IMR-90 (cell line): ENCODE results near the gene PIEZO1. TPM values are rescaled to one million over a fixed set of nuclear protein-coding genes. Genes with fewer than 3 reads are reported as not detected.
A peak's percentile ranks its signal among the peaks of the same experiment; 100 is the strongest.
"Not testable (repeated sequence)": the region's sequence is repeated elsewhere in the genome, so short reads cannot be mapped to it uniquely, and the experiment has no call there.

ENCODE experiments used
- ATAC-seq: fragments of 200-7000 bp; cut with Tn5 transposase; 2 replicates; pipeline ENCODE4 v1.9.1; 2020; ENCODE audit warnings: low read depth, mild to moderate bottlenecking, moderate library complexity
- BruUV-seq: library from RNA; stranded (reverse); fragments of 400-500 nt; replicated peaks from 2 replicates; lab custom pipeline; 2021; lab: Mats Ljungman, UMichigan
- CTCF ChIA-PET: fragments of 300-600 bp; formaldehyde crosslinking; extraction: SDS; loops from one replicate; lab custom pipeline; 2021; ENCODE audit warnings: antibody characterized with exemption; lab: Yijun Ruan, JAX
- POLR2A ChIA-PET: fragments of 300-600 bp; sonication (Branson Sonifier 250); formaldehyde crosslinking; loops from one replicate; lab custom pipeline; 2022; ENCODE audit warnings: antibody characterized with exemption; ENCODE audit not compliant: unreplicated experiment; lab: Charles Lee
- DNase-seq: peaks from one replicate; pipeline ENCODE4 v3.0.0; 2013
- H2AFZ ChIP-seq: replicated peaks from 2 replicates; pipeline ENCODE3; 2013; ENCODE audit warnings: low read length, mild to moderate bottlenecking; ENCODE audit not compliant: poor library complexity
- H2AK5ac ChIP-seq: 2 replicates; pipeline ENCODE4 v1.6.1; 2013; ENCODE audit warnings: low read depth, low read length, inconsistent platforms
- H2AK9ac ChIP-seq: replicated peaks from 2 replicates; pipeline ENCODE3; 2013; ENCODE audit warnings: mild to moderate bottlenecking, low read depth, low read length, moderate library complexity; ENCODE audit not compliant: poor library complexity
- H2BK120ac ChIP-seq: 2 replicates; pipeline ENCODE4 v1.6.1; 2013; ENCODE audit warnings: low read depth, low read length, inconsistent platforms
- H2BK15ac ChIP-seq: 3 replicates; pipeline ENCODE4 v1.6.1; 2013; ENCODE audit warnings: low read depth, low read length, inconsistent platforms
- H2BK20ac ChIP-seq: 2 replicates; pipeline ENCODE4 v1.6.1; 2013; ENCODE audit warnings: low read depth, mild to moderate bottlenecking, inconsistent platforms, low read length, moderate library complexity
- H2BK5ac ChIP-seq: 2 replicates; pipeline ENCODE4 v1.6.1; 2013; ENCODE audit warnings: mild to moderate bottlenecking, low read depth, low read length, inconsistent platforms; ENCODE audit not compliant: poor library complexity, severe bottlenecking
- H3K14ac ChIP-seq: replicated peaks from 2 replicates; pipeline ENCODE4 v1.6.1; 2013; ENCODE audit warnings: low read depth, low read length, inconsistent platforms
- H3K18ac ChIP-seq: 2 replicates; pipeline ENCODE4 v1.6.1; 2013; ENCODE audit warnings: low read depth, low read length, control low read depth
- H3K23ac ChIP-seq: 2 replicates; pipeline ENCODE4 v1.6.1; 2013; ENCODE audit warnings: low read depth, low read length, inconsistent platforms
- H3K27ac ChIP-seq: 2 replicates; pipeline ENCODE4 v1.5.1; 2013; ENCODE audit warnings: mild to moderate bottlenecking, control low read depth, low read length; ENCODE audit not compliant: insufficient read depth
- H3K27me3 ChIP-seq: 2 replicates; pipeline ENCODE4 v1.6.1; 2013; ENCODE audit warnings: low read length; ENCODE audit not compliant: control insufficient read depth, insufficient read depth
- H3K36me3 ChIP-seq: 2 replicates; pipeline ENCODE4 v1.6.1; 2013; ENCODE audit warnings: low read length, mixed read lengths; ENCODE audit not compliant: control insufficient read depth, insufficient read depth
- H3K4ac ChIP-seq: 2 replicates; pipeline ENCODE4 v1.6.1; 2013; ENCODE audit warnings: low read depth, low read length, inconsistent platforms
- H3K4me1 ChIP-seq: 2 replicates; pipeline ENCODE4 v1.6.1; 2013; ENCODE audit warnings: low read length, mixed read lengths; ENCODE audit not compliant: control insufficient read depth, insufficient read depth
- H3K4me2 ChIP-seq: 2 replicates; pipeline ENCODE4 v1.6.1; 2013; ENCODE audit warnings: low read depth, mild to moderate bottlenecking, control low read depth, low read length, moderate library complexity
- H3K4me3 ChIP-seq: 2 replicates; pipeline ENCODE4 v1.5.1; 2013; ENCODE audit warnings: low read depth, mild to moderate bottlenecking, control low read depth, low read length, moderate library complexity; ENCODE audit not compliant: insufficient read depth
- H3K56ac ChIP-seq: 2 replicates; pipeline ENCODE4 v1.6.1; 2013; ENCODE audit warnings: low read length, inconsistent platforms; ENCODE audit not compliant: insufficient read depth; ENCODE audit errors: extremely low read depth
- H3K79me1 ChIP-seq, 2 experiments: 2 replicates each; pipeline ENCODE4 v1.6.1; 2013; ENCODE audit warnings: low read length in 2 of 2, inconsistent platforms in 1 of 2, low read depth in 1 of 2
- H3K9ac ChIP-seq: 2 replicates; pipeline ENCODE4 v1.6.1; 2013; ENCODE audit warnings: low read depth, low read length, control low read depth
- H3K9me1 ChIP-seq: 2 replicates; pipeline ENCODE4 v1.6.1; 2013; ENCODE audit warnings: low read length, inconsistent platforms; ENCODE audit not compliant: insufficient read depth
- H3K9me3 ChIP-seq: 2 replicates; pipeline ENCODE4 v1.6.1; 2013; ENCODE audit warnings: low read length; ENCODE audit not compliant: control insufficient read depth, insufficient read depth
- H4K20me1 ChIP-seq: 2 replicates; pipeline ENCODE4 v1.6.1; 2013; ENCODE audit warnings: low read length, inconsistent platforms; ENCODE audit not compliant: insufficient read depth
- H4K5ac ChIP-seq: 2 replicates; pipeline ENCODE4 v1.6.1; 2013; ENCODE audit warnings: mild to moderate bottlenecking, low read depth, low read length, control low read depth
- H4K8ac ChIP-seq, 2 experiments: 2 replicates each; pipeline ENCODE4 v1.6.1; 2013; ENCODE audit warnings: low read depth in 2 of 2, low read length in 2 of 2, control low read depth in 1 of 2, inconsistent platforms in 1 of 2
- H4K91ac ChIP-seq: 2 replicates; pipeline ENCODE4 v1.6.1; 2013; ENCODE audit warnings: low read depth, low read length, inconsistent platforms; ENCODE audit not compliant: insufficient read depth
- BHLHE40 ChIP-seq: fragments of 150-350 bp; IDR thresholded peaks from 2 replicates; pipeline ENCODE4 v1.6.1; 2016; ENCODE audit warnings: mild to moderate bottlenecking, low read depth, low read length
- CEBPB ChIP-seq: IDR thresholded peaks from 2 replicates; pipeline ENCODE4 v1.6.1; 2012; ENCODE audit warnings: low read depth, low read length, improper control_type of control experiment
- FOS ChIP-seq: fragments of 150-350 bp; IDR thresholded peaks from 2 replicates; pipeline ENCODE4 v1.6.1; 2016; ENCODE audit warnings: low read depth, low read length
- RAD21 ChIP-seq: IDR thresholded peaks from 2 replicates; pipeline ENCODE4 v1.6.1; 2012; ENCODE audit warnings: low read length, improper control_type of control experiment
- WGBS, 2 experiments: methylation state at CpG; one replicate each; pipeline versions ENCODE4 v1.1.5 to v1.1.7; 2013; ENCODE audit warnings: missing lambda C conversion rate in 2 of 2; ENCODE audit not compliant: insufficient read length in 1 of 2; ENCODE audit errors: extremely low coverage in 2 of 2; 5-methylcytosine and 5-hydroxymethylcytosine counted together
- dilution Hi-C: fragments of 300-500 bp; cut with HindIII; formaldehyde crosslinking; loops from one replicate; pipeline ENCODE4 v1.14.3; 2018; ENCODE audit warnings: low sequenced_read_pairs; ENCODE audit not compliant: unreplicated experiment
- in situ Hi-C: fragments of 300-500 bp; cut with MboI; formaldehyde crosslinking; loops from 3 replicates; pipeline ENCODE4 v1.14.3; 2019; ENCODE audit warnings: low sequenced_read_pairs, inconsistent platforms, mixed read lengths
- intact Hi-C: fragments of 100-400 bp; cut with micrococcal nuclease; formaldehyde crosslinking; loops from 2 replicates; pipeline ENCODE4 v1.10.0; 2022
- polyA plus RNA-seq, 3 experiments: library from polyadenylated mRNA; depleted of rRNA; stranded (reverse); fragments of >200 nt; gene quantifications; 2 replicates each; pipeline ENCODE4 v1.2.3, GENCODE V29; 2012; ENCODE audit warnings: low replicate concordance in 1 of 3
- total RNA-seq: library from RNA; depleted of rRNA; stranded (reverse); fragments of >200 nt; gene quantifications from 2 replicates; pipeline ENCODE4 v1.2.3, GENCODE V29; 2012
- TF ChIP-seq, protein P1 (sequence below): fragments of 150-350 bp; IDR thresholded peaks from 2 replicates; pipeline ENCODE4 v1.6.1; 2016; ENCODE audit warnings: low read depth, mild to moderate bottlenecking, low read length, moderate library complexity, borderline replicate concordance

The PIEZO1 gene
- total and polyA plus RNA-seq, 2 of the 4 experiments (the other 2 are of a cell fraction): 36.2 to 372 TPM

DNA sequence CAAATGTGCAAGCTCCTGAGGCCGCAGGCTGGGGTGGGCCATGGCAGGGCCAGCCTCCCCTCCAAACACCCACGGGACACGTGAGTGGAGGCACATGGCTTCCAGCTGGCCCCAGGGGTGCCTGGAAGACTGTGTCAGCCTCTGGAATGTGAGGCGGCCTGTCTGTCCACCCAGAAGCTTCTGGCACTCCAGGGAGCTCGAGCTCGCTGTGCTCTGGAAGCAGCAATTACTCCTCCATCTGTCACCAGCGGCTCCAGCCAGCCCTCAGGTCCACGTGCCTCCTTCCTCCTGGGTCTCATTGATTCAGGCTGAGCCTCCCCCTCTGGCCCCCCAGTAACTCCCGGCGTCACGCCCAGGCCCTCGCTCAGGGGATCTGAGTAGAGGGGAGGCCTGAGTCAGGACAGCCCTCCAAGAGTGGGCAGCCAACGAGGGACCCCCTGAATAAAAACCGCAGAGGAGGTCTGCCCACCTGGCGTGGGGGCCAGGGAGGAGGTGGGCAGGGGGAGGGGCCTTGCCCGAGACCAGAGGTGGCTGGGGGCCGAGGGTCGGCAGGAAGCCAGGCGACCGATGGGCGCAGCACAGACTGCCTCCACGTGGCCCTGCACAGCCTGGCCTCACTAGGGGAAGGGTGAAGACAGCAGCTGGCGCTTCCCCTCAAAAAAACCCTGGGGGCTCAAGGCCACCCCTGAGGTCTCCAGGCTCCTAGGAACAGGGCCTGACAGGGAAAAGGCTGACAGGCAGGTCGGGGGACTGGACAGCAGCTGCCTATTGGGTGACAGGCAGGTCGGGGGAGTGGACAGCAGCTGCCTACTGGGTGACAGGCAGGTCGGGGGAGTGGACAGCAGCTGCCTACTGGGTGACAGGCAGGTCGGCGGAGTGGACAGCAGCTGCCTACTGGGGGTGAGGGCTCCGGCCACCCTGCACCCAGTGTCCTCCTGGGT lies 11.9 kb downstream of the PIEZO1 start (continued):
- TF ChIP-seq, protein P1, sequence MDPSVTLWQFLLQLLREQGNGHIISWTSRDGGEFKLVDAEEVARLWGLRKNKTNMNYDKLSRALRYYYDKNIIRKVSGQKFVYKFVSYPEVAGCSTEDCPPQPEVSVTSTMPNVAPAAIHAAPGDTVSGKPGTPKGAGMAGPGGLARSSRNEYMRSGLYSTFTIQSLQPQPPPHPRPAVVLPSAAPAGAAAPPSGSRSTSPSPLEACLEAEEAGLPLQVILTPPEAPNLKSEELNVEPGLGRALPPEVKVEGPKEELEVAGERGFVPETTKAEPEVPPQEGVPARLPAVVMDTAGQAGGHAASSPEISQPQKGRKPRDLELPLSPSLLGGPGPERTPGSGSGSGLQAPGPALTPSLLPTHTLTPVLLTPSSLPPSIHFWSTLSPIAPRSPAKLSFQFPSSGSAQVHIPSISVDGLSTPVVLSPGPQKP: no peak
- TF ChIP-seq BHLHE40 (peak; percentile 97), CEBPB (no peak), RAD21 (peak; percentile 25; the same call in 1 of the 2 replicates), FOS (peak; percentile 23)

DNA sequence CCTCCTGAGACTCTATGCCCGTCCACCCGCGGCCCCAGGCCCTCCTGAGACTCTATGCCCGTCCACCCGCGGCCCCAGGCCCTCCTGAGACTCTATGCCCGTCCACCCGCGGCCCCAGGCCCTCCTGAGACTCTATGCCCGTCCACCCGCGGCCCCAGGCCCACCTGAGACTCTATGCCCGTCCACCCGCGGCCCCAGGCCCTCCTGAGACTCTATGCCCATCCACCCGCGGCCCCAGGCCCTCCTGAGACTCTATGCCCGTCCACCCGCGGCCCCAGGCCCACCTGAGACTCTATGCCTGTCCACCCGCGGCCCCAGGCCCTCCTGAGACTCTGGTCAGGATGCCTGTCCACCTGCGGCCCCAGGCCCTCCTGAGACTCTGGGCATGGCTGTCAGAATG lies 13.2 kb downstream of the PIEZO1 start:
- H3K9me3 ChIP-seq, H3K4me2 ChIP-seq, BruUV-seq, H3K36me3 ChIP-seq, H4K5ac ChIP-seq, intact Hi-C loops, dilution Hi-C loops, in situ Hi-C loops, POLR2A ChIA-PET, H3K27me3 ChIP-seq, H2BK15ac ChIP-seq, H2AFZ ChIP-seq, H3K9ac ChIP-seq, H3K18ac ChIP-seq, H3K4me3 ChIP-seq, DNase-seq, ATAC-seq, H3K56ac ChIP-seq: not testable (repeated sequence)
- Histone ChIP-seq H2BK20ac (peak overlapping the region; percentile 88), H2BK5ac (peak overlapping the region; percentile 90), H3K4ac (peak overlapping the region; percentile 84), H4K8ac (peak overlapping the region in 1 of 2 experiments; percentile 47; a peak in 1 of 4 replicates), H3K27ac (peak overlapping the region; percentile 44), H4K20me1 (peaks cover 93% of the 10 kb centered on the region), H2BK120ac (peak overlapping the region; percentile 85; the same call in 1 of the 2 replicates), H2AK5ac (peak overlapping the region; percentile 88), H2AK9ac (peak overlapping the region; percentile 79), H3K9me1 (peaks cover 37% of the 10 kb centered on the region), H3K14ac (peak overlapping the region; percentile 91; the same call in 1 of the 2 replicates), H3K23ac (peak overlapping the region; percentile 69; the same call in 1 of the 2 replicates), H4K91ac (peak overlapping the region; percentile 70), H3K4me1 (peaks cover 65% of the 10 kb centered on the region), H3K79me1 (peaks cover 15 to 81% of the 10 kb centered on the region in 2 experiments)
- WGBS, 2 experiments: 86% methylated on average over 7 of the region's 23 CpGs; no CpG with 5 or more reads in 1 of the 2 experiments
- CTCF ChIA-PET: interaction anchor here (1.4 kb wide), 1 partner anchor 16 kb away, joined by 3 read pairs; no protein-coding TSS in a partner anchor
